HG03060 (cell line): ENCODE measurements around the gene AK9.
"Not testable (repeated sequence)": the region's sequence is repeated elsewhere in the genome, so short reads cannot be mapped to it uniquely, and the experiment has no call there.

Experiments used
- ATAC-seq: cut with Tn5 transposase; IDR thresholded peaks from one replicate; pipeline ENCODE4 v1.9.1; 2021; ENCODE audit warnings: low read depth, moderate number of reproducible peaks; ENCODE audit not compliant: unreplicated experiment

AK9 gene

GRCh38 chr6:109690737-109691621 is at the start of gene AK9, which contains the start of gene FIG4:
AK9 (minus strand) TSS chr6:109691202; CDS start chr6:109675745, 15,457 bp downstream.
FIG4 (plus strand) TSS chr6:109691296; CDS start chr6:109691436, 140 bp downstream.
- peak; percentile 80 for ATAC-seq

- no peak for ATAC-seq
Measured at GRCh38 chr6:109740787-109741186, 49.8 kb upstream of the AK9 start.

- no peak for ATAC-seq
Measured at GRCh38 chr6:109739686-109740085, 48.7 kb upstream of the AK9 start.

GRCh38 chr6:109738667-109739066 is 47.7 kb upstream of the AK9 start:
- ATAC-seq = no peak

- no peak for ATAC-seq
Measured at GRCh38 chr6:109738255-109738654, 47.3 kb upstream of the AK9 start.

- no peak for ATAC-seq
Measured at GRCh38 chr6:109736273-109737025, 45.4 kb upstream of the AK9 start.

GRCh38 chr6:109725250-109725649 is 34.2 kb upstream of the AK9 start:
- not testable (repeated sequence) for ATAC-seq

GRCh38 chr6:109722564-109723254 is 31.7 kb upstream of the AK9 start:
- ATAC-seq = no peak

GRCh38 chr6:109722011-109722410 is 31.0 kb upstream of the AK9 start:
- no peak for ATAC-seq

- no peak for ATAC-seq
Measured at GRCh38 chr6:109720311-109720710, 29.3 kb upstream of the AK9 start.

GRCh38 chr6:109718991-109719390 is 28.0 kb upstream of the AK9 start:
- no peak for ATAC-seq

- no peak for ATAC-seq
Measured at GRCh38 chr6:109717971-109718370, 27.0 kb upstream of the AK9 start.

GRCh38 chr6:109715616-109716015 is 24.6 kb upstream of the AK9 start:
- no peak for ATAC-seq

- ATAC-seq = no peak
Measured at GRCh38 chr6:109714611-109715010, 23.6 kb upstream of the AK9 start.

GRCh38 chr6:109714166-109714565 is 23.2 kb upstream of the AK9 start:
- ATAC-seq = no peak

GRCh38 chr6:109713097-109713496 is 22.1 kb upstream of the AK9 start:
- no peak for ATAC-seq

- not testable (repeated sequence) for ATAC-seq
Measured at GRCh38 chr6:109708099-109708498, 17.1 kb upstream of the AK9 start.

- no peak for ATAC-seq
Measured at GRCh38 chr6:109706513-109706912, 15.5 kb upstream of the AK9 start.

GRCh38 chr6:109705258-109705657 is 14.3 kb upstream of the AK9 start:
- ATAC-seq = peak; percentile 89

GRCh38 chr6:109702791-109703190 is 11.8 kb upstream of the AK9 start:
- no peak for ATAC-seq

GRCh38 chr6:109701774-109702173 is 10.8 kb upstream of the AK9 start:
- no peak for ATAC-seq
